ENCODE results near the gene FBN3.
"Not testable (repeated sequence)": the region's sequence is repeated elsewhere in the genome, so short reads cannot be mapped to it uniquely, and the experiment has no call there.

The FBN3 gene

GRCh38 chr19:8028951-8029491, 120.4 kb downstream of the FBN3 start:
- Histone ChIP-seq H3K9ac (no peak overlapping the region), H3K79me2 (ENCODE audit: insufficient read depth, low read depth) (no peaks in the 10 kb centered on the region), H3K27me3 (ENCODE audit: insufficient read depth, low read depth) (peaks cover 28% of the 10 kb centered on the region), H4K20me1 (ENCODE audit: insufficient read depth) (no peaks in the 10 kb centered on the region), H3K4me2 (no peak overlapping the region), H3K27ac (no peak overlapping the region), H3K4me1 (ENCODE audit: low read depth, poor library complexity, severe bottlenecking) (no peaks in the 10 kb centered on the region), H2AFZ (ENCODE audit: low read depth) (no peak overlapping the region), H3K4me3 (IDR thresholded peaks at IDR 0.05; ENCODE audit: insufficient read depth, low read depth, low read length) (no peak overlapping the region), H3K36me3 (ENCODE audit: insufficient read depth) (no peaks in the 10 kb centered on the region)
- no peak for TF ChIP-seq CTCF (conservative IDR thresholded peaks at IDR 0.05; ENCODE audit: low read depth, low read length)

- Histone ChIP-seq H3K36me3 (ENCODE audit: insufficient read depth) (no peaks in the 10 kb centered on the region), H2AFZ (ENCODE audit: low read depth) (no peak overlapping the region), H3K4me2 (no peak overlapping the region), H3K27me3 (ENCODE audit: insufficient read depth, low read depth) (peaks cover under 1% of the 10 kb centered on the region; the same call in 1 of the 2 replicates), H3K9ac (no peak overlapping the region), H3K27ac (no peak overlapping the region), H3K4me3 (IDR thresholded peaks at IDR 0.05; ENCODE audit: insufficient read depth, low read depth, low read length) (no peak overlapping the region), H4K20me1 (ENCODE audit: insufficient read depth) (no peaks in the 10 kb centered on the region), H3K4me1 (ENCODE audit: low read depth, poor library complexity, severe bottlenecking) (no peaks in the 10 kb centered on the region), H3K79me2 (ENCODE audit: insufficient read depth, low read depth) (no peaks in the 10 kb centered on the region)
- TF ChIP-seq CTCF (conservative IDR thresholded peaks at IDR 0.05; ENCODE audit: low read depth, low read length): no peak
Observed at GRCh38 chr19:8025316-8025715, 124.1 kb downstream of the FBN3 start.

- not testable (repeated sequence) for H3K27ac ChIP-seq; H3K27me3 ChIP-seq (ENCODE audit: insufficient read depth, low read depth); H3K4me1 ChIP-seq (ENCODE audit: low read depth, poor library complexity, severe bottlenecking); H3K4me2 ChIP-seq; H3K79me2 ChIP-seq (ENCODE audit: insufficient read depth, low read depth); H4K20me1 ChIP-seq (ENCODE audit: insufficient read depth); H3K36me3 ChIP-seq (ENCODE audit: insufficient read depth); H2AFZ ChIP-seq (ENCODE audit: low read depth); H3K4me3 ChIP-seq (IDR thresholded peaks at IDR 0.05; ENCODE audit: insufficient read depth, low read depth, low read length); H3K9ac ChIP-seq
Observed at GRCh38 chr19:8024256-8024655, 125.1 kb downstream of the FBN3 start.

GRCh38 chr19:8023371-8023770, 126.0 kb downstream of the FBN3 start:
- Histone ChIP-seq H3K9ac (no peak overlapping the region), H3K4me1 (ENCODE audit: low read depth, poor library complexity, severe bottlenecking) (no peaks in the 10 kb centered on the region), H3K4me3 (IDR thresholded peaks at IDR 0.05; ENCODE audit: insufficient read depth, low read depth, low read length) (no peak overlapping the region), H3K27me3 (ENCODE audit: insufficient read depth, low read depth) (no peaks in the 10 kb centered on the region; the same call in 1 of the 2 replicates), H3K27ac (no peak overlapping the region), H3K4me2 (no peak overlapping the region), H3K79me2 (ENCODE audit: insufficient read depth, low read depth) (no peaks in the 10 kb centered on the region), H3K36me3 (ENCODE audit: insufficient read depth) (no peaks in the 10 kb centered on the region), H2AFZ (ENCODE audit: low read depth) (no peak overlapping the region), H4K20me1 (ENCODE audit: insufficient read depth) (no peaks in the 10 kb centered on the region)
- TF ChIP-seq CTCF (conservative IDR thresholded peaks at IDR 0.05; ENCODE audit: low read depth, low read length): no peak

- no peaks in the 10 kb centered on the region for H3K36me3 ChIP-seq (ENCODE audit: insufficient read depth)
- H3K4me1 ChIP-seq (ENCODE audit: low read depth, poor library complexity, severe bottlenecking): no peaks in the 10 kb centered on the region
- no peak for TF ChIP-seq CTCF (conservative IDR thresholded peaks at IDR 0.05; ENCODE audit: low read depth, low read length)
- no peaks in the 10 kb centered on the region for H4K20me1 ChIP-seq (ENCODE audit: insufficient read depth)
- no peak overlapping the region for H3K27ac ChIP-seq
- H3K79me2 ChIP-seq (ENCODE audit: insufficient read depth, low read depth): no peaks in the 10 kb centered on the region
- H3K4me3 ChIP-seq (IDR thresholded peaks at IDR 0.05; ENCODE audit: insufficient read depth, low read depth, low read length): no peak overlapping the region
- H2AFZ ChIP-seq (ENCODE audit: low read depth): no peak overlapping the region
- no peak overlapping the region for H3K4me2 ChIP-seq
- no peak overlapping the region for H3K9ac ChIP-seq
- H3K27me3 ChIP-seq (ENCODE audit: insufficient read depth, low read depth): no peaks in the 10 kb centered on the region
Observed at GRCh38 chr19:8022275-8022674, 127.1 kb downstream of the FBN3 start.

Data from KMS-11 (cell line).